K562 (cell line): ENCODE data around the gene FBXW8.

Experiments used
- CBX1 ChIP-seq: sonication (generic); IDR thresholded peaks from 2 replicates; pipeline ENCODE4 v1.6.1; 2016; ENCODE audit warnings: antibody characterized with exemption, low read depth, mild to moderate bottlenecking
- GABPA ChIP-seq: fragments of 200-800 bp; sonication (Bioruptor generic); conservative IDR thresholded peaks from 2 replicates; pipeline ENCODE4 v1.6.1; 2016; ENCODE audit warnings: low read depth, missing genetic modification characterization, missing compliant biosample characterization
- IRF2 ChIP-seq: sonication (generic); formaldehyde crosslinking; IDR thresholded peaks from 2 replicates; pipeline ENCODE4 v1.8.1; 2022; ENCODE audit warnings: mild to moderate bottlenecking, missing genetic modification reagents
- KDM1A ChIP-seq, 2 experiments: fragments of 450-650 bp; IDR thresholded peaks; 2 replicates each; pipeline ENCODE4 v1.6.1; 2016; ENCODE audit warnings: mild to moderate bottlenecking in 2 of 2
- MEIS2 ChIP-seq: fragments of 450-650 bp; IDR thresholded peaks from 2 replicates; pipeline ENCODE4 v1.6.1; 2014; ENCODE audit warnings: mild to moderate bottlenecking; ENCODE audit not compliant: partially characterized antibody
- NFYB ChIP-seq: IDR thresholded peaks from 2 replicates; pipeline ENCODE4 v1.6.1; 2011; ENCODE audit warnings: mild to moderate bottlenecking, moderate library complexity; ENCODE audit not compliant: insufficient read length; ENCODE audit errors: extremely low read depth
- SMARCB1 ChIP-seq: IDR thresholded peaks from 2 replicates; pipeline ENCODE4 v1.6.1; 2011; ENCODE audit warnings: improper control_type of control experiment, low read depth; ENCODE audit not compliant: insufficient read length
- SP1 ChIP-seq: sonication (generic); formaldehyde crosslinking; IDR thresholded peaks from 2 replicates; pipeline ENCODE4 v1.8.1; 2022; ENCODE audit warnings: mild to moderate bottlenecking, missing genetic modification reagents

- TF ChIP-seq MEIS2 (no peak), CBX1 (no peak), NFYB (no peak), SP1 (CRISPR knock-in tag) (no peak), GABPA (no peak), SMARCB1 (no peak), KDM1A (IDR thresholded peaks at IDR 0.05) (no peak), IRF2 (no peak)
These were observed 11.6 kb downstream of the FBXW8 start for GRCh38 chr12:116922194-116922897.
